Measurements from ENCODE around the gene MYH14.
"Not testable (repeated sequence)": the region's sequence is repeated elsewhere in the genome, so short reads cannot be mapped to it uniquely, and the experiment has no call there.

Gene MYH14

GRCh38 chr19:50328224-50328872 lies 124.9 kb downstream of the MYH14 start:
- Histone ChIP-seq H3K79me2 (ENCODE audit: control insufficient read depth, low read length) (peaks cover 19% of the 10 kb centered on the region), H3K4me2 (ENCODE audit: low read length) (peak overlapping the region; percentile 77), H3K4me3 (ENCODE audit: low read length) (peak overlapping the region; percentile 71), H3K4me1 (ENCODE audit: control insufficient read depth, low read length) (peaks cover 70% of the 10 kb centered on the region), H3K9me3 (ENCODE audit: control insufficient read depth, insufficient read depth, low read length) (no peaks in the 10 kb centered on the region), H3K27ac (ENCODE audit: low read depth, low read length) (no peak overlapping the region), H3K36me3 (ENCODE audit: control insufficient read depth, low read length) (peaks cover 14% of the 10 kb centered on the region), H4K20me1 (ENCODE audit: control insufficient read depth, insufficient read depth, low read depth, low read length) (peaks cover 27% of the 10 kb centered on the region), H3K27me3 (ENCODE audit: control insufficient read depth, low read length) (peaks cover 25% of the 10 kb centered on the region), H3F3A (ENCODE audit: control insufficient read depth, insufficient read depth) (peaks cover 20% of the 10 kb centered on the region), H3K9me2 (replicated peaks; ENCODE audit: control insufficient read depth, low read length) (no peaks in the 10 kb centered on the region)
- no peak for TF ChIP-seq CTCF (IDR thresholded peaks at IDR 0.05; ENCODE audit: low read depth, low read length, poor library complexity, severe bottlenecking)
- TF ChIP-seq EZH2phosphoT487 (IDR thresholded peaks at IDR 0.05; ENCODE audit: borderline replicate concordance, low read length): no peak

- H3K79me2 ChIP-seq (ENCODE audit: control insufficient read depth, low read length): peaks cover 19% of the 10 kb centered on the region
- no peaks in the 10 kb centered on the region for H3K9me3 ChIP-seq (ENCODE audit: control insufficient read depth, insufficient read depth, low read length)
- peaks cover 27% of the 10 kb centered on the region for H4K20me1 ChIP-seq (ENCODE audit: control insufficient read depth, insufficient read depth, low read depth, low read length)
- peaks cover 74% of the 10 kb centered on the region for H3K4me1 ChIP-seq (ENCODE audit: control insufficient read depth, low read length)
- H3K9me2 ChIP-seq (replicated peaks; ENCODE audit: control insufficient read depth, low read length): no peaks in the 10 kb centered on the region
- peaks cover 20% of the 10 kb centered on the region for H3F3A ChIP-seq (ENCODE audit: control insufficient read depth, insufficient read depth)
- no peak for TF ChIP-seq CTCF (IDR thresholded peaks at IDR 0.05; ENCODE audit: low read depth, low read length, poor library complexity, severe bottlenecking)
- no peak for TF ChIP-seq EZH2phosphoT487 (IDR thresholded peaks at IDR 0.05; ENCODE audit: borderline replicate concordance, low read length)
- no peak overlapping the region for H3K27ac ChIP-seq (ENCODE audit: low read depth, low read length)
- peaks cover 25% of the 10 kb centered on the region for H3K27me3 ChIP-seq (ENCODE audit: control insufficient read depth, low read length)
- peak overlapping the region; percentile 71; the same call in 1 of the 2 replicates for H3K4me3 ChIP-seq (ENCODE audit: low read length)
- peak overlapping the region; percentile 77; the same call in 1 of the 2 replicates for H3K4me2 ChIP-seq (ENCODE audit: low read length)
- peaks cover 19% of the 10 kb centered on the region for H3K36me3 ChIP-seq (ENCODE audit: control insufficient read depth, low read length)
These were observed 125.4 kb downstream of the MYH14 start for GRCh38 chr19:50328873-50329145.

- Histone ChIP-seq H3K27me3 (ENCODE audit: control insufficient read depth, low read length) (peaks cover 25% of the 10 kb centered on the region), H4K20me1 (ENCODE audit: control insufficient read depth, insufficient read depth, low read depth, low read length) (peaks cover 27% of the 10 kb centered on the region), H3K4me1 (ENCODE audit: control insufficient read depth, low read length) (peaks cover 79% of the 10 kb centered on the region), H3K79me2 (ENCODE audit: control insufficient read depth, low read length) (peaks cover 22% of the 10 kb centered on the region), H3K9me2 (replicated peaks; ENCODE audit: control insufficient read depth, low read length) (no peaks in the 10 kb centered on the region), H3F3A (ENCODE audit: control insufficient read depth, insufficient read depth) (peaks cover 23% of the 10 kb centered on the region), H3K36me3 (ENCODE audit: control insufficient read depth, low read length) (peaks cover 24% of the 10 kb centered on the region), H3K27ac (ENCODE audit: low read depth, low read length) (peak within 1 kb of the TSS; percentile 85), H3K9me3 (ENCODE audit: control insufficient read depth, insufficient read depth, low read length) (no peaks in the 10 kb centered on the region), H3K4me3 (ENCODE audit: low read length) (peak within 1 kb of the TSS; percentile 84), H3K4me2 (ENCODE audit: low read length) (peak within 1 kb of the TSS; percentile 99)
- TF ChIP-seq EZH2phosphoT487 (IDR thresholded peaks at IDR 0.05; ENCODE audit: borderline replicate concordance, low read length) (no peak), CTCF (IDR thresholded peaks at IDR 0.05; ENCODE audit: low read depth, low read length, poor library complexity, severe bottlenecking) (no peak)
These were observed 125.9 kb downstream of the MYH14 start, which contains the start of gene KCNC3 for GRCh38 chr19:50329146-50329925. Gene KCNC3, minus strand, starts transcription at chr19:50329377. Its CDS starts 295 bp downstream, at chr19:50329082.

- Histone ChIP-seq H3K27me3 (ENCODE audit: control insufficient read depth, low read length) (peaks cover 25% of the 10 kb centered on the region), H3K36me3 (ENCODE audit: control insufficient read depth, low read length) (peaks cover 30% of the 10 kb centered on the region), H3K4me3 (ENCODE audit: low read length) (peak overlapping the region; percentile 84), H3K4me2 (ENCODE audit: low read length) (peak overlapping the region; percentile 99), H4K20me1 (ENCODE audit: control insufficient read depth, insufficient read depth, low read depth, low read length) (peaks cover 23% of the 10 kb centered on the region), H3K4me1 (ENCODE audit: control insufficient read depth, low read length) (peaks cover 85% of the 10 kb centered on the region), H3K27ac (ENCODE audit: low read depth, low read length) (peak overlapping the region; percentile 85), H3K79me2 (ENCODE audit: control insufficient read depth, low read length) (peaks cover 22% of the 10 kb centered on the region), H3F3A (ENCODE audit: control insufficient read depth, insufficient read depth) (peaks cover 23% of the 10 kb centered on the region)
- H3K9me3 ChIP-seq (ENCODE audit: control insufficient read depth, insufficient read depth, low read length); H3K9me2 ChIP-seq (replicated peaks; ENCODE audit: control insufficient read depth, low read length): not testable (repeated sequence)
These were observed 126.5 kb downstream of the MYH14 start for GRCh38 chr19:50329926-50330294.

All from DOHH2 (cell line).